Skeletal muscle satellite cell (primary cell): Measurements from ENCODE around the gene PRR16.

Experiments used
- H3K27me3 ChIP-seq: 2 replicates; pipeline ENCODE4 v1.7.0; 2013; ENCODE audit warnings: low read length; ENCODE audit not compliant: control insufficient read depth, insufficient read depth
- H3K36me3 ChIP-seq: 2 replicates; pipeline ENCODE4 v1.7.0; 2013; ENCODE audit warnings: mild to moderate bottlenecking, control low read depth, low read length; ENCODE audit not compliant: insufficient read depth
- H3K4me1 ChIP-seq: 2 replicates; pipeline ENCODE4 v1.7.0; 2013; ENCODE audit warnings: low read length; ENCODE audit not compliant: control insufficient read depth, insufficient read depth
- H3K4me2 ChIP-seq: 2 replicates; pipeline ENCODE4 v1.7.0; 2013; ENCODE audit warnings: mild to moderate bottlenecking, low read length
- H3K4me3 ChIP-seq: 2 replicates; pipeline ENCODE4 v1.7.0; 2013; ENCODE audit warnings: low read length
- H3K9ac ChIP-seq: 2 replicates; pipeline ENCODE4 v1.7.0; 2013; ENCODE audit warnings: mild to moderate bottlenecking, low read depth, low read length, moderate library complexity
- H3K9me3 ChIP-seq: replicated peaks from 2 replicates; pipeline ENCODE4 v1.7.0; 2013; ENCODE audit warnings: mild to moderate bottlenecking, control low read depth, low read length

Gene PRR16

GRCh38 chr5:120464627-120465435 lies 731 bp downstream of the PRR16 start:
- H3K27me3 ChIP-seq = no peaks in the 10 kb centered on the region
- no peaks in the 10 kb centered on the region for H3K36me3 ChIP-seq
- H3K4me3 ChIP-seq = peak overlapping the region; percentile 94
- peaks cover 27% of the 10 kb centered on the region for H3K4me1 ChIP-seq
- no peaks in the 10 kb centered on the region for H3K9me3 ChIP-seq
- H3K4me2 ChIP-seq = peak overlapping the region; percentile 87
- H3K9ac ChIP-seq = peak overlapping the region; percentile 96

GRCh38 chr5:120465436-120465961 lies 1.4 kb downstream of the PRR16 start:
- no peaks in the 10 kb centered on the region for H3K27me3 ChIP-seq
- H3K4me3 ChIP-seq = peak overlapping the region; percentile 94
- H3K4me2 ChIP-seq = peak overlapping the region; percentile 87
- H3K9me3 ChIP-seq = no peaks in the 10 kb centered on the region
- H3K4me1 ChIP-seq = peaks cover 27% of the 10 kb centered on the region
- H3K36me3 ChIP-seq = no peaks in the 10 kb centered on the region
- H3K9ac ChIP-seq = peak overlapping the region; percentile 96

GRCh38 chr5:120466341-120467006 lies 2.4 kb downstream of the PRR16 start:
- Histone ChIP-seq H3K27me3 (no peaks in the 10 kb centered on the region), H3K4me2 (peak overlapping the region; percentile 87), H3K9me3 (no peaks in the 10 kb centered on the region), H3K9ac (peak overlapping the region; percentile 96), H3K4me1 (peaks cover 27% of the 10 kb centered on the region), H3K36me3 (no peaks in the 10 kb centered on the region), H3K4me3 (peak overlapping the region; percentile 94)

GRCh38 chr5:120471971-120472370 lies 7.9 kb downstream of the PRR16 start:
- Histone ChIP-seq H3K4me2 (no peak overlapping the region), H3K27me3 (no peaks in the 10 kb centered on the region), H3K36me3 (peaks cover 4% of the 10 kb centered on the region), H3K4me1 (peaks cover 23% of the 10 kb centered on the region), H3K4me3 (no peak overlapping the region), H3K9ac (no peak overlapping the region), H3K9me3 (no peaks in the 10 kb centered on the region)

- peaks cover 18% of the 10 kb centered on the region for H3K4me1 ChIP-seq
- no peaks in the 10 kb centered on the region for H3K27me3 ChIP-seq
- no peaks in the 10 kb centered on the region for H3K9me3 ChIP-seq
- H3K4me3 ChIP-seq = no peak overlapping the region
- H3K4me2 ChIP-seq = peak overlapping the region; percentile 7
- H3K36me3 ChIP-seq = peaks cover 4% of the 10 kb centered on the region
- H3K9ac ChIP-seq = no peak overlapping the region
These were observed 8.8 kb downstream of the PRR16 start for GRCh38 chr5:120472911-120473310.

- no peak overlapping the region for H3K9ac ChIP-seq
- H3K27me3 ChIP-seq = no peaks in the 10 kb centered on the region
- peaks cover 4% of the 10 kb centered on the region for H3K36me3 ChIP-seq
- H3K4me3 ChIP-seq = no peak overlapping the region
- no peak overlapping the region for H3K4me2 ChIP-seq
- peaks cover 18% of the 10 kb centered on the region for H3K4me1 ChIP-seq
- H3K9me3 ChIP-seq = no peaks in the 10 kb centered on the region
These were observed 9.2 kb downstream of the PRR16 start for GRCh38 chr5:120473332-120473731.

- no peaks in the 10 kb centered on the region for H3K9me3 ChIP-seq
- H3K27me3 ChIP-seq = no peaks in the 10 kb centered on the region
- H3K4me1 ChIP-seq = peaks cover 21% of the 10 kb centered on the region
- no peak overlapping the region for H3K9ac ChIP-seq
- H3K4me3 ChIP-seq = no peak overlapping the region
- H3K4me2 ChIP-seq = no peak overlapping the region
- H3K36me3 ChIP-seq = peaks cover 4% of the 10 kb centered on the region
These were observed 12.0 kb downstream of the PRR16 start for GRCh38 chr5:120476063-120476462.

GRCh38 chr5:120479066-120479465 lies 15.0 kb downstream of the PRR16 start:
- peaks cover 9% of the 10 kb centered on the region for H3K4me1 ChIP-seq
- no peaks in the 10 kb centered on the region for H3K27me3 ChIP-seq
- H3K4me3 ChIP-seq = no peak overlapping the region
- peak overlapping the region; percentile 32 for H3K4me2 ChIP-seq
- H3K36me3 ChIP-seq = peaks cover 10% of the 10 kb centered on the region
- no peak overlapping the region for H3K9ac ChIP-seq
- no peaks in the 10 kb centered on the region for H3K9me3 ChIP-seq

GRCh38 chr5:120499876-120500563 lies 35.9 kb downstream of the PRR16 start:
- Histone ChIP-seq H3K9me3 (no peaks in the 10 kb centered on the region), H3K4me3 (no peak overlapping the region), H3K4me1 (no peaks in the 10 kb centered on the region), H3K36me3 (peaks cover 12% of the 10 kb centered on the region), H3K4me2 (no peak overlapping the region), H3K9ac (no peak overlapping the region), H3K27me3 (no peaks in the 10 kb centered on the region)

- Histone ChIP-seq H3K4me3 (no peak overlapping the region), H3K4me2 (no peak overlapping the region), H3K27me3 (no peaks in the 10 kb centered on the region), H3K9ac (no peak overlapping the region), H3K36me3 (peaks cover 12% of the 10 kb centered on the region), H3K9me3 (no peaks in the 10 kb centered on the region), H3K4me1 (peaks cover 4% of the 10 kb centered on the region)
These were observed 38.4 kb downstream of the PRR16 start for GRCh38 chr5:120502531-120502930.

- H3K27me3 ChIP-seq = no peaks in the 10 kb centered on the region
These were observed 39.2 kb downstream of the PRR16 start for GRCh38 chr5:120503341-120503740.

More at GRCh38 chr5:120503341-120503740, 39.2 kb downstream of the PRR16 start:
- no peaks in the 10 kb centered on the region for H3K9me3 ChIP-seq
- H3K4me3 ChIP-seq = no peak overlapping the region
- no peak overlapping the region for H3K9ac ChIP-seq
- H3K4me2 ChIP-seq = no peak overlapping the region
- peaks cover 9% of the 10 kb centered on the region for H3K4me1 ChIP-seq
- peaks cover 12% of the 10 kb centered on the region for H3K36me3 ChIP-seq
